Endothelial cell (in vitro differentiated cells): ENCODE measurements around the gene SPTLC1. TPM values are rescaled to one million over a fixed set of nuclear protein-coding genes. Genes with fewer than 3 reads are reported as not detected.

ENCODE experiments used
- DNase-seq: peaks from one replicate; pipeline ENCODE4 v3.0.0; 2021; ENCODE audit warnings: low spot score
- H3K27ac Mint-ChIP-seq: one replicate; pipeline ENCODE4 v1.8.0; 2021; ENCODE audit warnings: mixed read lengths, inconsistent platforms; ENCODE audit not compliant: unreplicated experiment
- H3K27me3 Mint-ChIP-seq: one replicate; pipeline ENCODE4 v1.8.0; 2021; ENCODE audit warnings: mild to moderate bottlenecking, moderate library complexity, mixed read lengths, inconsistent platforms; ENCODE audit not compliant: unreplicated experiment
- H3K36me3 Mint-ChIP-seq: one replicate; pipeline ENCODE4 v1.8.0; 2021; ENCODE audit warnings: mild to moderate bottlenecking, low read depth, mixed read lengths, inconsistent platforms; ENCODE audit not compliant: unreplicated experiment
- H3K4me1 Mint-ChIP-seq: one replicate; pipeline ENCODE4 v1.8.0; 2021; ENCODE audit warnings: mild to moderate bottlenecking, mixed read lengths, inconsistent platforms; ENCODE audit not compliant: unreplicated experiment
- H3K4me3 Mint-ChIP-seq: one replicate; pipeline ENCODE4 v1.8.0; 2021; ENCODE audit warnings: mild to moderate bottlenecking, mixed read lengths, inconsistent platforms; ENCODE audit not compliant: unreplicated experiment
- H3K9me3 Mint-ChIP-seq: one replicate; pipeline ENCODE4 v1.8.0; 2021; ENCODE audit warnings: mixed read lengths, inconsistent platforms; ENCODE audit not compliant: unreplicated experiment
- total RNA-seq: library from RNA; stranded (reverse); fragmentation: NEBNext Ultra II Directional; extraction: Animal tissue kit (Norgen Biotek cat#: 25700); gene quantifications from one replicate; pipeline ENCODE4 v1.2.1, GENCODE V29; 2021; ENCODE audit not compliant: unreplicated experiment
- TF ChIP-seq, protein P1 (sequence below): fragments of 200-600 bp; sonication (generic); IDR thresholded peaks from one replicate; pipeline ENCODE4 v1.5.0; 2021; ENCODE audit warnings: antibody characterized with exemption; ENCODE audit not compliant: unreplicated experiment

The SPTLC1 gene
- total RNA-seq, 1 donor from 2014 or later = 69.2 TPM

DNA sequence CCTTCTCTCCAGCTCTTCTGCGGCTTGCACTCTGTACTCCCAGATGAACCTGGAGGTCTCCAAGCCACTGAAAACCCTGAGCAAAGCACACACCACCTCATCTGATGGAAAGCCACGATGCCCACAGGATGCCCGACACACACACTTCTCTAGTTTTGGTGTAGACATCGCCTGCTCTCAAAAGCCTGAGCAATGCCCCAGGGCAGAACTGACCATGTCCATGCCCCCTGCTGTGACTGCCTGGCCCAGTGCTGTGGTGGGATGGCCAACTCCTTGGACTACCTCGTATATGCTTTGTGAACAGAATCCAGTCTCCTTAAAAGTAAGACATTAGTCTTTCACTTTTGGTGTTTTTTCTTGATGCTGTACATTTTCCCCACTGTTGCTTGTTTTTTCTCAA lies 81.2 kb downstream of the SPTLC1 start:
- TF ChIP-seq, protein P1, sequence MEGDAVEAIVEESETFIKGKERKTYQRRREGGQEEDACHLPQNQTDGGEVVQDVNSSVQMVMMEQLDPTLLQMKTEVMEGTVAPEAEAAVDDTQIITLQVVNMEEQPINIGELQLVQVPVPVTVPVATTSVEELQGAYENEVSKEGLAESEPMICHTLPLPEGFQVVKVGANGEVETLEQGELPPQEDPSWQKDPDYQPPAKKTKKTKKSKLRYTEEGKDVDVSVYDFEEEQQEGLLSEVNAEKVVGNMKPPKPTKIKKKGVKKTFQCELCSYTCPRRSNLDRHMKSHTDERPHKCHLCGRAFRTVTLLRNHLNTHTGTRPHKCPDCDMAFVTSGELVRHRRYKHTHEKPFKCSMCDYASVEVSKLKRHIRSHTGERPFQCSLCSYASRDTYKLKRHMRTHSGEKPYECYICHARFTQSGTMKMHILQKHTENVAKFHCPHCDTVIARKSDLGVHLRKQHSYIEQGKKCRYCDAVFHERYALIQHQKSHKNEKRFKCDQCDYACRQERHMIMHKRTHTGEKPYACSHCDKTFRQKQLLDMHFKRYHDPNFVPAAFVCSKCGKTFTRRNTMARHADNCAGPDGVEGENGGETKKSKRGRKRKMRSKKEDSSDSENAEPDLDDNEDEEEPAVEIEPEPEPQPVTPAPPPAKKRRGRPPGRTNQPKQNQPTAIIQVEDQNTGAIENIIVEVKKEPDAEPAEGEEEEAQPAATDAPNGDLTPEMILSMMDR = no peak
- Mint-ChIP-seq H3K27me3 (no peaks in the 10 kb centered on the region), H3K4me1 (peaks cover 11% of the 10 kb centered on the region), H3K4me3 (peak overlapping the region; percentile 39), H3K36me3 (peaks cover 23% of the 10 kb centered on the region), H3K27ac (no peak overlapping the region), H3K9me3 (no peaks in the 10 kb centered on the region)
- DNase-seq = no peak

DNA sequence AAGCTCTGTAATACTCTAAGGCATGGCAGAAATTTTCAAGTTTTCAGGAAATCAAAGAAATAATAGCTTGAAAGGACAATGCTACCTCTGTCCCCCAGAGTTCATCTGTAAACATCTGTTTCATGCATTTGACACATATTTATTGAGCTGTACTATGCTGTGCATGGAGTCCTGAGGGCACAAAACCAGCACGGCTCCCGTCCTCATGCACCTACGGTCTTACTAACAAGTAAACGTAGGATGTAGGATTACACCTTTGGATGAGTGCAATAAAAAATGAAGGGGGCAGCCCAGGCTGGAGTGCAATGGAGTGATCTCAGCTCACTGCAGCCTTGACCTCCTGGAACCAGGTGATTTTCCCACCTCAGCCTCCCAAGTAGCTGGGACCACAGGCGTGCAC lies 81.9 kb downstream of the SPTLC1 start:
- Mint-ChIP-seq H3K9me3 (no peaks in the 10 kb centered on the region), H3K4me3 (no peak overlapping the region), H3K36me3 (peaks cover 18% of the 10 kb centered on the region), H3K27ac (no peak overlapping the region), H3K27me3 (no peaks in the 10 kb centered on the region), H3K4me1 (peaks cover 7% of the 10 kb centered on the region)
- TF ChIP-seq, protein P1 = no peak
- no peak for DNase-seq

DNA sequence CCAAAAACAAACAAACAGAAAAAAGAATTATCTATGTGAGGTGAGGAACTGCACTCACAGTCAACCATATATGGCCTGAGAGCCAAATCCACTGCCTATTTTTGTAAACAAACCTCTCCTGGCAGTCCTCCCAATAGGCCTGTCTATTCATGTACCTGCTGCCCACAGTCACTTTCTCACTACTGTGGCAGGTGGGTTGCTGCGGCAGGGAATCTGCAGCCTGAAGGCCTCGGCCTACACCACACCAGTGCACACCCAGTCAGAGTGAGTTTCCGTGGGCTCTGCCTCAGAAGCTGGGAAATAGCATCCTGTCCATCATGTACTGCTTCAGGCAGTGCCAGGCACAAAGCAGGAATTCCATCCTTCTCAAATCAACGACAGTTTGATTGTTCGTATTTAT lies 82.3 kb downstream of the SPTLC1 start:
- H3K9me3 Mint-ChIP-seq = no peaks in the 10 kb centered on the region
- no peak overlapping the region for H3K4me3 Mint-ChIP-seq
- H3K36me3 Mint-ChIP-seq = peaks cover 14% of the 10 kb centered on the region
- DNase-seq = no peak
- TF ChIP-seq, protein P1 = no peak
- H3K4me1 Mint-ChIP-seq = peaks cover 7% of the 10 kb centered on the region
- no peak overlapping the region for H3K27ac Mint-ChIP-seq
- H3K27me3 Mint-ChIP-seq = no peaks in the 10 kb centered on the region

DNA sequence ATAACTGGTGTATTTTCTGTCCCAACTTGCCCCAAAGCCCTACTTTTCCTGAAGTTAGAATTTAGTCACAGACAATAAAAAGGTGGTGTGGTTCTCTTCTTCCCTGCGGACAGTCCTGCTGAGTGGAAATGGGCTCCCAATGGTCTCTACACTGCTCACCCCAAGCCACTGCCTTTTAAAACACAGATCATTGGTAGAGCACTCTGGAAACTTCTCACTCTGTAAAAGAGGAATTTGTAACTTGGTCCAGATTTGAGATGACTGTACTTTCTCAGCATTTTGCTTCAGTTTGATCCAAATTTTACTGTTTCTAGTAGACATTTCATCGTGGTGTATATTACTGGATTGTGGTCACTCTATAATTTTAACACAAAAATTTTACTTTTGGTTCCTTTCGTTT lies 84.8 kb downstream of the SPTLC1 start:
- Mint-ChIP-seq H3K27ac (peak overlapping the region; percentile 58), H3K4me1 (peaks cover 16% of the 10 kb centered on the region), H3K27me3 (no peaks in the 10 kb centered on the region), H3K4me3 (no peak overlapping the region), H3K9me3 (no peaks in the 10 kb centered on the region), H3K36me3 (peaks cover 9% of the 10 kb centered on the region)
- TF ChIP-seq, protein P1 = no peak
- no peak for DNase-seq

DNA sequence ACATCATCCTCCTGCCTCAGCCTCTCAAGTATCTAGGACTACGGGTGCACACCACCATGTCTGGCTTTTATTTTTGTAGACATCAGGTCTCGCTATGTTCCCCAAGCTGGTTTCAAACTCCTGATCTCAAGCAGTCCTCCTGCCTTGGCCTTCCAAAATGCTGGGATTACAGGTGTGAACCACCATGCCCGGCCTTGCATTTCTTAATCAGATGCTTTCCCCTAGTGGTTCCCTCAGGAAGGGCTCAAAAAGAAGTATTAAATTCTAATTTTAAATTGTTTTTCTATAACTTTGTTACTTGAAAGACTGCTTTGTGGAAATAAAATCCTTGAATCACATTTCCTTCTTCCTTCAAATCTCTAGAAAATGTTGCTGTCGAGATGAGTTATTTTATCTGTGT lies 85.7 kb downstream of the SPTLC1 start:
- Mint-ChIP-seq H3K27me3 (no peaks in the 10 kb centered on the region), H3K36me3 (peaks cover 8% of the 10 kb centered on the region), H3K9me3 (no peaks in the 10 kb centered on the region), H3K4me1 (peaks cover 16% of the 10 kb centered on the region), H3K4me3 (no peak overlapping the region), H3K27ac (no peak overlapping the region)
- TF ChIP-seq, protein P1 = peak; percentile 55
- no peak for DNase-seq
